Measurements from ENCODE around the gene FAXDC2.
A peak's percentile ranks its signal among the peaks of the same experiment; 100 is the strongest.
"Not testable (repeated sequence)": the region's sequence is repeated elsewhere in the genome, so short reads cannot be mapped to it uniquely, and the experiment has no call there.

The FAXDC2 gene

GRCh38 chr5:154861946-154862345, 11.5 kb upstream of the FAXDC2 start:
- DNase-seq (ENCODE audit: low read depth in 2 of 2): no peak

- DNase-seq (ENCODE audit: low read depth in 2 of 2): no peak
Observed at GRCh38 chr5:154860765-154861164, 10.4 kb upstream of the FAXDC2 start.

GRCh38 chr5:154860123-154860522, 9.7 kb upstream of the FAXDC2 start:
- DNase-seq (ENCODE audit: low read depth in 2 of 2): no peak

GRCh38 chr5:154858972-154859871, 8.8 kb upstream of the FAXDC2 start:
- no peak for DNase-seq (ENCODE audit: low read depth in 2 of 2)

- DNase-seq (ENCODE audit: low read depth in 2 of 2): peak; percentile 95
Observed at GRCh38 chr5:154858297-154858971, 8.0 kb upstream of the FAXDC2 start, which contains the start of gene CNOT8. Gene CNOT8, plus strand, starts transcription at chr5:154858627. Its CDS starts 4,652 bp downstream, at chr5:154863279.

- DNase-seq (ENCODE audit: low read depth in 2 of 2): peak; percentile 68 to 74
Observed at GRCh38 chr5:154857530-154858296, 7.3 kb upstream of the FAXDC2 start.

GRCh38 chr5:154851351-154851750, 948 bp upstream of the FAXDC2 start:
- DNase-seq (ENCODE audit: low read depth in 2 of 2): no peak

GRCh38 chr5:154849791-154850201, 607 bp downstream of the FAXDC2 start:
- no peak for DNase-seq (ENCODE audit: low read depth in 2 of 2)

- no peak for DNase-seq (ENCODE audit: low read depth in 2 of 2)
Observed at GRCh38 chr5:154849264-154849785, 1.1 kb downstream of the FAXDC2 start.

- DNase-seq (ENCODE audit: low read depth in 2 of 2): no peak
Observed at GRCh38 chr5:154844809-154845208, 5.6 kb downstream of the FAXDC2 start.

- DNase-seq (ENCODE audit: low read depth in 2 of 2): no peak
Observed at GRCh38 chr5:154842689-154843530, 7.5 kb downstream of the FAXDC2 start.

GRCh38 chr5:154841273-154841661, 9.1 kb downstream of the FAXDC2 start:
- no peak for DNase-seq (ENCODE audit: low read depth in 2 of 2)

GRCh38 chr5:154840435-154841272, 9.7 kb downstream of the FAXDC2 start:
- DNase-seq (ENCODE audit: low read depth in 2 of 2): no peak

GRCh38 chr5:154837009-154837901, 13.1 kb downstream of the FAXDC2 start:
- DNase-seq (ENCODE audit: low read depth in 2 of 2): no peak

- DNase-seq (ENCODE audit: low read depth in 2 of 2): no peak
Observed at GRCh38 chr5:154836225-154836624, 14.2 kb downstream of the FAXDC2 start.

- DNase-seq (ENCODE audit: low read depth in 2 of 2): not testable (repeated sequence)
Observed at GRCh38 chr5:154835701-154836052, 14.7 kb downstream of the FAXDC2 start.

GRCh38 chr5:154834053-154834452, 16.4 kb downstream of the FAXDC2 start:
- no peak for DNase-seq (ENCODE audit: low read depth in 2 of 2)

GRCh38 chr5:154832804-154833203, 17.6 kb downstream of the FAXDC2 start:
- DNase-seq (ENCODE audit: low read depth in 2 of 2): not testable (repeated sequence)

- no peak for DNase-seq (ENCODE audit: low read depth in 2 of 2)
Observed at GRCh38 chr5:154831451-154831850, 19.0 kb downstream of the FAXDC2 start.

All from activated CD8-positive, alpha-beta memory T cell treated with anti-CD3 and anti-CD28 coated beads for 4 hours (primary cell).